Brain microvascular endothelial cell (primary cell): ENCODE data around the gene SLC12A5.

Experiments
- DNase-seq: peaks from one replicate; pipeline ENCODE4 v3.0.0-alpha.2; 2020
- H3K27ac ChIP-seq: fragments of 250-450 bp; sonication (Bioruptor Pico); 2 replicates; pipeline ENCODE4 v1.5.1; 2020; ENCODE audit warnings: mild to moderate bottlenecking, moderate library complexity
- H3K27me3 ChIP-seq: fragments of 250-450 bp; sonication (Bioruptor Pico); replicated peaks from 2 replicates; pipeline ENCODE4 v1.5.1; 2020; ENCODE audit warnings: mild to moderate bottlenecking
- H3K36me3 ChIP-seq: fragments of 250-450 bp; sonication (Bioruptor Pico); replicated peaks from 2 replicates; pipeline ENCODE4 v1.5.1; 2020; ENCODE audit warnings: mild to moderate bottlenecking
- H3K4me3 ChIP-seq: 2 replicates; pipeline ENCODE4 v1.5.1; 2011; ENCODE audit warnings: low read depth, mild to moderate bottlenecking, control low read depth, low read length, moderate library complexity
- CTCF ChIP-seq: IDR thresholded peaks from 2 replicates; pipeline ENCODE4 v1.5.1; 2011; ENCODE audit warnings: low read depth, mild to moderate bottlenecking, moderate library complexity, low read length, control low read depth, inconsistent platforms; ENCODE audit errors: missing control alignments
- in situ Hi-C: cut with HindIII; loops from 2 replicates; pipeline ENCODE4 v1.10.0; 2017; ENCODE audit warnings: low sequenced_read_pairs, low pct_ligation_motif_present

Gene SLC12A5

GRCh38 chr20:46084805-46085178 lies 55.8 kb downstream of the SLC12A5 start:
- H3K4me3 ChIP-seq, result no peak overlapping the region
- DNase-seq, result no peak

DNA sequence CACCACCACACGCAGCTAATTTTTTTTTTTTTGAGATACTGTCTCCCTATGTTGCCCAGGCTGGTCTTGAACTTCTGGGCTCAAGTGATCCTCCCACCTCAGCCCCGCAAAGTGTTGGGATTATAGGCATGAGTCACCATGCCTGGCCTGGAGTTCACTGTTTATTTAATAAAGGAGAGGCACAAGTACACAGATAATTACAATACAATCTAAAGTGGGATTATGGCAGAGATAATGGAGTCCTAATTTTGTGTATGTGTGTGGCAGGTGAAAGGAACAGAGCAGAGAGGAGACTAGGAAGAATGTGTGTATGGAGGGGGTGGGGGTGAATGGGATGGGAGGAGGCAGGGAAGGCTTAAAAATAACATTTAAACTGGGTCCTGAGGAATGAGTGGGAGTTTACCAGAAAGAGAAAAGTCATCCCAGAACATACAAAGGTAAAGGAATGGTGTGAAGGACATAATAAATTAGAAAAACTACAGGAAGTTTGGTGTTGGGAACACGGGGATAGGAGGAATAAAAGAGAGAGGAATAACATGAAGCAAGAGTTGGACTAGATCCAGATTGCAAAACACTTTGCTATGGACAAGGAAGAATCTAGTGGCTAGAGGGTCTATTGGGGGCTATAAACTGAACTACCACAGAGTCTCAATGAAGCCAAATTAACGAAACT lies 56.3 kb downstream of the SLC12A5 start:
- H3K4me3 ChIP-seq, result no peak overlapping the region
- H3K27ac ChIP-seq, result no peak overlapping the region
- in situ Hi-C loops, result no loop called here
- H3K27me3 ChIP-seq, result no peaks in the 10 kb centered on the region
- DNase-seq, result no peak
- H3K36me3 ChIP-seq, result no peaks in the 10 kb centered on the region
- no peak for TF ChIP-seq CTCF

More at GRCh38 chr20:46084805-46085178, 55.8 kb downstream of the SLC12A5 start:
- TF ChIP-seq CTCF, result no peak
- in situ Hi-C loops, result no loop called here
- Histone ChIP-seq H3K27ac (no peak overlapping the region), H3K27me3 (no peaks in the 10 kb centered on the region), H3K36me3 (no peaks in the 10 kb centered on the region)

GRCh38 chr20:46087161-46087560 lies 58.1 kb downstream of the SLC12A5 start:
- H3K27ac ChIP-seq, result no peak overlapping the region
- H3K27me3 ChIP-seq, result no peaks in the 10 kb centered on the region

DNA sequence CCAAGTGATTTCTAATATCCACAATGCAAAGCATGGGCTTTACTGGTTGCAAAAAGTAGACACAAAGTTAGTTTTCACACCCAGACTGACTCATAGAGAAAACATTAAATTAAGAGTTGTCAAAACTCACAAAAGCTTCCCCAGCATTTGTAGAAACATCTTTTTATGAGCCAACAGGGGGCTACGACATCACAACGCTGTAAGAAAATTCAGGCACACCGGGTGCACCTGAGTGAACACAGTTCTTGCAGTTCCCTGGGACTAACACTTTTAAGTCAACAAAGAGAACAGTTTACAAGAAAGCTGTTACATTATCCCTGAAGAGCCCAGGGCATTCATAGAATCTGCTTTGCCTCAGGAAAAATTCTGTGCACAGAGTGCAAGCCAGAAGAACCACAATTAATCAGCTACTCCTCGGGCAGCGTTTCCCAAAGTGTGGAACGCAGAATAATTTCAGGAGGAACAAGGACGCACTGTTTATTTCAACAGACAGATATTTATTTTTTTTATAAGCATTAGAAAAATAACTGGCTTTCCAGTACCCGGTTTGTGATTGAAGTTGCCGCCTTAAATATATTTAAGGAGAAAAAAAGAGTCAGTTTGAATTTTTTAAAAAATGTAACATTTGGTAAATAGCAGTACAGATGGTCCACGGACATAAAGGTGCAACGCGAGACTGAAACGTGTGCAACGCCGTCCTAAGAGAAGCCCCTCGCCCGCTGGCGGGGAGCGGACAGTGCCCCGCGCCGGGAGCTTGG lies 59.6 kb downstream of the SLC12A5 start:
- in situ Hi-C loops, result no loop called here
- Histone ChIP-seq H3K4me3 (peak overlapping the region; percentile 89), H3K27me3 (no peaks in the 10 kb centered on the region), H3K36me3 (no peaks in the 10 kb centered on the region), H3K27ac (peak overlapping the region; percentile 95)
- no peak for DNase-seq
- TF ChIP-seq CTCF, result peak; percentile 24

More at GRCh38 chr20:46087161-46087560, 58.1 kb downstream of the SLC12A5 start:
- Histone ChIP-seq H3K4me3 (no peak overlapping the region), H3K36me3 (no peaks in the 10 kb centered on the region)
- no peak for DNase-seq
- peak; percentile 41 for TF ChIP-seq CTCF
- in situ Hi-C loops, result no loop called here

GRCh38 chr20:46089167-46089416 lies 60.1 kb downstream of the SLC12A5 start:
- no peaks in the 10 kb centered on the region for H3K36me3 ChIP-seq
- peak overlapping the region; percentile 89 for H3K4me3 ChIP-seq
- H3K27me3 ChIP-seq, result no peaks in the 10 kb centered on the region
- peak overlapping the region; percentile 95 for H3K27ac ChIP-seq
- no peak for TF ChIP-seq CTCF
- in situ Hi-C loops, result no loop called here
- no peak for DNase-seq
